Liver (tissue), 9 donors: ENCODE results near the gene PON2. TPM values are rescaled to one million over a fixed set of nuclear protein-coding genes. Genes with fewer than 3 reads are reported as not detected.
A peak's percentile ranks its signal among the peaks of the same experiment; 100 is the strongest.

Experiments used
- DNase-seq: peaks from one replicate; pipeline ENCODE4 v3.0.0-alpha.2; 2017; ENCODE audit warnings: low spot score
- H3K27ac ChIP-seq, 2 donors: one replicate each; pipeline ENCODE4 v1.7.0; 2013; ENCODE audit warnings: inconsistent platforms in 2 of 2, low read length in 2 of 2, control low read depth in 1 of 2, low read depth in 1 of 2, mild to moderate bottlenecking in 1 of 2
- H3K27me3 ChIP-seq, 4 donors: one replicate each; pipeline versions ENCODE4 v1.6.1 to v1.7.0; 2013; ENCODE audit warnings: low read length in 3 of 4, inconsistent platforms in 1 of 4, mild to moderate bottlenecking in 1 of 4, moderate library complexity in 1 of 4; ENCODE audit not compliant: control insufficient read depth in 4 of 4, insufficient read depth in 4 of 4
- H3K36me3 ChIP-seq, 4 donors: one replicate each; pipeline versions ENCODE4 v1.6.1 to v1.7.0; 2013; ENCODE audit warnings: low read length in 3 of 4, mild to moderate bottlenecking in 3 of 4, low read depth in 1 of 4, moderate library complexity in 1 of 4; ENCODE audit not compliant: control insufficient read depth in 4 of 4, insufficient read depth in 3 of 4
- H3K4me1 ChIP-seq, 4 donors: one replicate each; pipeline versions ENCODE4 v1.6.1 to v1.7.0; 2013; ENCODE audit warnings: low read length in 3 of 4, mild to moderate bottlenecking in 3 of 4, moderate library complexity in 1 of 4; ENCODE audit not compliant: control insufficient read depth in 4 of 4, insufficient read depth in 4 of 4
- H3K4me3 ChIP-seq, 3 donors: one replicate each; pipeline versions ENCODE4 v1.6.1 to v1.7.0; 2013; ENCODE audit warnings: low read length in 3 of 3, control low read depth in 1 of 3, low read depth in 1 of 3, mild to moderate bottlenecking in 1 of 3
- H3K9ac ChIP-seq, 2 donors: one replicate each; pipeline ENCODE4 v1.7.0; 2013; ENCODE audit warnings: low read length in 2 of 2, mild to moderate bottlenecking in 2 of 2, moderate library complexity in 2 of 2, control low read depth in 1 of 2, low read depth in 1 of 2
- H3K9me3 ChIP-seq, 4 donors: one replicate each; pipeline versions ENCODE4 v1.6.1 to v1.7.0; 2013; ENCODE audit warnings: low read length in 3 of 4; ENCODE audit not compliant: control insufficient read depth in 4 of 4
- EGR1 ChIP-seq, 2 donors: IDR thresholded peaks; 2 replicates each; pipeline ENCODE4 v1.6.1; 2016 to 2018; ENCODE audit warnings: antibody characterized with exemption in 2 of 2, low read depth in 2 of 2
- FOXA1 ChIP-seq: IDR thresholded peaks from 2 replicates; pipeline ENCODE4 v1.6.1; 2016; ENCODE audit warnings: antibody characterized with exemption
- FOXA2 ChIP-seq: IDR thresholded peaks from 2 replicates; pipeline ENCODE4 v1.6.1; 2016; ENCODE audit warnings: antibody characterized with exemption
- GABPA ChIP-seq, 2 donors: IDR thresholded peaks in 1 of 2; conservative IDR thresholded peaks in 1 of 2; 2 replicates each; pipeline ENCODE4 v1.6.1; 2016; ENCODE audit warnings: antibody characterized with exemption in 2 of 2, mild to moderate bottlenecking in 1 of 2, moderate library complexity in 1 of 2
- HNF4A ChIP-seq, 2 donors: conservative IDR thresholded peaks; 2 replicates each; pipeline ENCODE4 v1.6.1; 2016; ENCODE audit warnings: antibody characterized with exemption in 2 of 2, mild to moderate bottlenecking in 2 of 2
- HNF4G ChIP-seq: IDR thresholded peaks from 2 replicates; pipeline ENCODE4 v1.6.1; 2016; ENCODE audit warnings: antibody characterized with exemption
- JUND ChIP-seq, 2 donors: IDR thresholded peaks; 2 replicates each; pipeline ENCODE4 v1.6.1; 2016; ENCODE audit warnings: antibody characterized with exemption in 2 of 2
- MAX ChIP-seq: IDR thresholded peaks from 2 replicates; pipeline ENCODE4 v1.6.1; 2016; ENCODE audit warnings: antibody characterized with exemption
- NR2F2 ChIP-seq: IDR thresholded peaks from 2 replicates; pipeline ENCODE4 v1.6.1; 2016; ENCODE audit warnings: antibody characterized with exemption
- RAD21 ChIP-seq, 2 donors: IDR thresholded peaks; 2 replicates each; pipeline ENCODE4 v1.6.1; 2016; ENCODE audit warnings: antibody characterized with exemption in 2 of 2, mild to moderate bottlenecking in 2 of 2
- REST ChIP-seq: IDR thresholded peaks from 2 replicates; pipeline ENCODE4 v1.6.1; 2016; ENCODE audit warnings: antibody characterized with exemption, mild to moderate bottlenecking
- RXRA ChIP-seq, 2 donors: IDR thresholded peaks; 2 replicates each; pipeline ENCODE4 v1.6.1; 2017 to 2018; ENCODE audit warnings: antibody characterized with exemption in 2 of 2, mild to moderate bottlenecking in 1 of 2
- SP1 ChIP-seq: IDR thresholded peaks from 2 replicates; pipeline ENCODE4 v1.6.1; 2018; ENCODE audit warnings: antibody characterized with exemption, mild to moderate bottlenecking
- TAF1 ChIP-seq: conservative IDR thresholded peaks from 2 replicates; pipeline ENCODE4 v1.6.1; 2016; ENCODE audit warnings: antibody characterized with exemption, mild to moderate bottlenecking
- YY1 ChIP-seq: IDR thresholded peaks from 2 replicates; pipeline ENCODE4 v1.6.1; 2016; ENCODE audit warnings: antibody characterized with exemption, mild to moderate bottlenecking
- WGBS: extraction: QIAGEN DNeasy Blood & Tissue Kit; methylation state at CpG from one replicate; pipeline ENCODE4 v1.1.7; 2013; 5-methylcytosine and 5-hydroxymethylcytosine counted together
- polyA plus RNA-seq, 2 donors: library from polyadenylated mRNA; stranded (reverse) in 1 of 2; unstranded in 1 of 2; fragments of 200-250 nt in 1 of 2; fragments of >200 nt in 1 of 2; fragmentation: Nextera tagmentation in 1 of 2; extraction: Ambion mirVana in 1 of 2; gene quantifications; one replicate each; pipeline versions ENCODE4 v1.2.1 to v1.2.3, GENCODE V29; 2013 to 2015
- total RNA-seq, 2 donors: library from RNA; depleted of rRNA; stranded (reverse); fragments of >200 nt; gene quantifications; one replicate each; pipeline ENCODE4 v1.2.3, GENCODE V29; 2014
- TF ChIP-seq, protein P1 (sequence below): IDR thresholded peaks from 2 replicates; pipeline ENCODE4 v1.6.1; 2016; ENCODE audit warnings: antibody characterized with exemption
- TF ChIP-seq, protein P2 (sequence below): IDR thresholded peaks from 2 replicates; pipeline ENCODE4 v1.6.1; 2016; ENCODE audit warnings: antibody characterized with exemption
- TF ChIP-seq, protein P3 (sequence below): fragments of 150-350 bp; IDR thresholded peaks from 2 replicates; pipeline ENCODE4 v1.5.1; 2017; ENCODE audit warnings: improper control_type of control experiment, low read depth, low read length; ENCODE audit not compliant: missing input control
- donor health status: healthy.
- donor health status: healthy.
- donor health status: healthy.
- donor health status: healthy.
- donor health status: healthy.

The PON2 gene
- total and polyA plus RNA-seq, 4 donors = 99.1 to 276 (median 169) TPM

- no peaks in the 10 kb centered on the region for H3K9me3 ChIP-seq
- no peaks in the 10 kb centered on the region for H3K36me3 ChIP-seq
- no peaks in the 10 kb centered on the region for H3K27me3 ChIP-seq
- WGBS = 19% methylated on average over 3 of the region's 3 CpGs
- H3K27ac ChIP-seq = peak overlapping the region; percentile 70 to 73
- peaks cover 11 to 49% (median 38%) of the 10 kb centered on the region in 4 donors for H3K4me1 ChIP-seq
- DNase-seq = no peak
- H3K4me3 ChIP-seq = peak overlapping the region in 2 of 3 donors; percentile 37 to 55
- TF ChIP-seq GABPA (IDR thresholded peaks at IDR 0.05 in 1 of 2, conservative IDR thresholded peaks at IDR 0.05 in 1 of 2) = peak in 1 of 2 donors; percentile 22
- peak; percentile 90 for TF ChIP-seq YY1
- peak; percentile 98 to 99 for TF ChIP-seq HNF4A (conservative IDR thresholded peaks at IDR 0.05)
- TF ChIP-seq, protein P1, sequence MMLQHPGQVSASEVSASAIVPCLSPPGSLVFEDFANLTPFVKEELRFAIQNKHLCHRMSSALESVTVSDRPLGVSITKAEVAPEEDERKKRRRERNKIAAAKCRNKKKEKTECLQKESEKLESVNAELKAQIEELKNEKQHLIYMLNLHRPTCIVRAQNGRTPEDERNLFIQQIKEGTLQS = peak; percentile 90
- peak; percentile 43 for TF ChIP-seq NR2F2
- peak; percentile 57 to 64 for TF ChIP-seq RAD21 (IDR thresholded peaks at IDR 0.05)
- TF ChIP-seq, protein P2, sequence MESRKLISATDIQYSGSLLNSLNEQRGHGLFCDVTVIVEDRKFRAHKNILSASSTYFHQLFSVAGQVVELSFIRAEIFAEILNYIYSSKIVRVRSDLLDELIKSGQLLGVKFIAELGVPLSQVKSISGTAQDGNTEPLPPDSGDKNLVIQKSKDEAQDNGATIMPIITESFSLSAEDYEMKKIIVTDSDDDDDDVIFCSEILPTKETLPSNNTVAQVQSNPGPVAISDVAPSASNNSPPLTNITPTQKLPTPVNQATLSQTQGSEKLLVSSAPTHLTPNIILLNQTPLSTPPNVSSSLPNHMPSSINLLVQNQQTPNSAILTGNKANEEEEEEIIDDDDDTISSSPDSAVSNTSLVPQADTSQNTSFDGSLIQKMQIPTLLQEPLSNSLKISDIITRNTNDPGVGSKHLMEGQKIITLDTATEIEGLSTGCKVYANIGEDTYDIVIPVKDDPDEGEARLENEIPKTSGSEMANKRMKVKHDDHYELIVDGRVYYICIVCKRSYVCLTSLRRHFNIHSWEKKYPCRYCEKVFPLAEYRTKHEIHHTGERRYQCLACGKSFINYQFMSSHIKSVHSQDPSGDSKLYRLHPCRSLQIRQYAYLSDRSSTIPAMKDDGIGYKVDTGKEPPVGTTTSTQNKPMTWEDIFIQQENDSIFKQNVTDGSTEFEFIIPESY = peak; percentile 93
- TF ChIP-seq, protein P3, sequence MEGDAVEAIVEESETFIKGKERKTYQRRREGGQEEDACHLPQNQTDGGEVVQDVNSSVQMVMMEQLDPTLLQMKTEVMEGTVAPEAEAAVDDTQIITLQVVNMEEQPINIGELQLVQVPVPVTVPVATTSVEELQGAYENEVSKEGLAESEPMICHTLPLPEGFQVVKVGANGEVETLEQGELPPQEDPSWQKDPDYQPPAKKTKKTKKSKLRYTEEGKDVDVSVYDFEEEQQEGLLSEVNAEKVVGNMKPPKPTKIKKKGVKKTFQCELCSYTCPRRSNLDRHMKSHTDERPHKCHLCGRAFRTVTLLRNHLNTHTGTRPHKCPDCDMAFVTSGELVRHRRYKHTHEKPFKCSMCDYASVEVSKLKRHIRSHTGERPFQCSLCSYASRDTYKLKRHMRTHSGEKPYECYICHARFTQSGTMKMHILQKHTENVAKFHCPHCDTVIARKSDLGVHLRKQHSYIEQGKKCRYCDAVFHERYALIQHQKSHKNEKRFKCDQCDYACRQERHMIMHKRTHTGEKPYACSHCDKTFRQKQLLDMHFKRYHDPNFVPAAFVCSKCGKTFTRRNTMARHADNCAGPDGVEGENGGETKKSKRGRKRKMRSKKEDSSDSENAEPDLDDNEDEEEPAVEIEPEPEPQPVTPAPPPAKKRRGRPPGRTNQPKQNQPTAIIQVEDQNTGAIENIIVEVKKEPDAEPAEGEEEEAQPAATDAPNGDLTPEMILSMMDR = no peak
- peak; percentile 84 for TF ChIP-seq REST
- peak; percentile 93 to 94 for TF ChIP-seq RXRA (IDR thresholded peaks at IDR 0.05)
- peak; percentile 90 for TF ChIP-seq MAX
- TF ChIP-seq TAF1 = peak; percentile 47
- peak; percentile 87 for TF ChIP-seq FOXA2
- TF ChIP-seq HNF4G = peak; percentile 98
- peak; percentile 77 for TF ChIP-seq FOXA1
- TF ChIP-seq EGR1 (IDR thresholded peaks at IDR 0.05; ENCODE audit: low read depth in 2 of 2) = peak in 1 of 2 donors; percentile 83
- TF ChIP-seq SP1 = peak; percentile 98
- peak; percentile 79 to 93 for TF ChIP-seq JUND (IDR thresholded peaks at IDR 0.05)
- H3K9ac ChIP-seq = peak overlapping the region in 1 of 2 donors; percentile 36
Observed at GRCh38 chr7:95440394-95441038, 5.7 kb upstream of the PON2 start.
